ENCODE data around the gene CWF19L2. TPM values are rescaled to one million over a fixed set of nuclear protein-coding genes. Genes with fewer than 3 reads are reported as not detected.

The CWF19L2 gene
- total RNA-seq, 1 donor from 2014 or later: 10.3 TPM

GRCh38 chr11:107478922-107479321 is 21.3 kb upstream of the CWF19L2 start:
- DNase-seq (ENCODE audit: extremely low spot score, unreplicated experiment): no peak
- no peak for TF ChIP-seq CTCF (IDR thresholded peaks at IDR 0.05)
- Mint-ChIP-seq H3K27me3 (ENCODE audit: unreplicated experiment) (peaks cover 18% of the 10 kb centered on the region), H3K4me1 (ENCODE audit: unreplicated experiment) (no peaks in the 10 kb centered on the region), H3K36me3 (ENCODE audit: unreplicated experiment) (no peaks in the 10 kb centered on the region), H3K27ac (ENCODE audit: unreplicated experiment) (no peak overlapping the region), H3K9me3 (ENCODE audit: unreplicated experiment) (no peaks in the 10 kb centered on the region), H3K4me3 (ENCODE audit: unreplicated experiment) (no peak overlapping the region)

GRCh38 chr11:107477820-107478219 is 20.2 kb upstream of the CWF19L2 start:
- Mint-ChIP-seq H3K4me3 (ENCODE audit: unreplicated experiment) (no peak overlapping the region), H3K36me3 (ENCODE audit: unreplicated experiment) (no peaks in the 10 kb centered on the region), H3K4me1 (ENCODE audit: unreplicated experiment) (no peaks in the 10 kb centered on the region), H3K27me3 (ENCODE audit: unreplicated experiment) (peaks cover 20% of the 10 kb centered on the region), H3K9me3 (ENCODE audit: unreplicated experiment) (no peaks in the 10 kb centered on the region), H3K27ac (ENCODE audit: unreplicated experiment) (no peak overlapping the region)
- TF ChIP-seq CTCF (IDR thresholded peaks at IDR 0.05): no peak
- DNase-seq (ENCODE audit: extremely low spot score, unreplicated experiment): no peak

GRCh38 chr11:107473792-107474191 is 16.2 kb upstream of the CWF19L2 start:
- TF ChIP-seq CTCF (IDR thresholded peaks at IDR 0.05): no peak
- H3K4me3 Mint-ChIP-seq (ENCODE audit: unreplicated experiment): no peak overlapping the region
- no peak for DNase-seq (ENCODE audit: extremely low spot score, unreplicated experiment)
- H3K27ac Mint-ChIP-seq (ENCODE audit: unreplicated experiment): no peak overlapping the region
- H3K4me1 Mint-ChIP-seq (ENCODE audit: unreplicated experiment): no peaks in the 10 kb centered on the region
- H3K27me3 Mint-ChIP-seq (ENCODE audit: unreplicated experiment): peaks cover 39% of the 10 kb centered on the region
- H3K36me3 Mint-ChIP-seq (ENCODE audit: unreplicated experiment): no peaks in the 10 kb centered on the region
- H3K9me3 Mint-ChIP-seq (ENCODE audit: unreplicated experiment): no peaks in the 10 kb centered on the region

- TF ChIP-seq CTCF (IDR thresholded peaks at IDR 0.05): no peak
- no peak overlapping the region for H3K4me3 Mint-ChIP-seq (ENCODE audit: unreplicated experiment)
- no peaks in the 10 kb centered on the region for H3K9me3 Mint-ChIP-seq (ENCODE audit: unreplicated experiment)
- no peak for DNase-seq (ENCODE audit: extremely low spot score, unreplicated experiment)
- H3K36me3 Mint-ChIP-seq (ENCODE audit: unreplicated experiment): no peaks in the 10 kb centered on the region
- no peaks in the 10 kb centered on the region for H3K4me1 Mint-ChIP-seq (ENCODE audit: unreplicated experiment)
- peaks cover 35% of the 10 kb centered on the region for H3K27me3 Mint-ChIP-seq (ENCODE audit: unreplicated experiment)
- no peak overlapping the region for H3K27ac Mint-ChIP-seq (ENCODE audit: unreplicated experiment)
Observed at GRCh38 chr11:107472966-107473365, 15.3 kb upstream of the CWF19L2 start.

GRCh38 chr11:107468596-107468995 is 11.0 kb upstream of the CWF19L2 start:
- no peak for TF ChIP-seq CTCF (IDR thresholded peaks at IDR 0.05)
- H3K27me3 Mint-ChIP-seq (ENCODE audit: unreplicated experiment): peaks cover 35% of the 10 kb centered on the region
- DNase-seq (ENCODE audit: extremely low spot score, unreplicated experiment): no peak

More at GRCh38 chr11:107468596-107468995, 11.0 kb upstream of the CWF19L2 start:
- Mint-ChIP-seq H3K4me1 (ENCODE audit: unreplicated experiment) (no peaks in the 10 kb centered on the region), H3K9me3 (ENCODE audit: unreplicated experiment) (peaks cover 4% of the 10 kb centered on the region), H3K4me3 (ENCODE audit: unreplicated experiment) (no peak overlapping the region), H3K36me3 (ENCODE audit: unreplicated experiment) (no peaks in the 10 kb centered on the region), H3K27ac (ENCODE audit: unreplicated experiment) (no peak overlapping the region)
